ENCODE data around the gene MID1.

Gene MID1

GRCh38 chrX:10524578-10524977, 95.8 kb downstream of the MID1 start:
- no peak for DNase-seq

DNA sequence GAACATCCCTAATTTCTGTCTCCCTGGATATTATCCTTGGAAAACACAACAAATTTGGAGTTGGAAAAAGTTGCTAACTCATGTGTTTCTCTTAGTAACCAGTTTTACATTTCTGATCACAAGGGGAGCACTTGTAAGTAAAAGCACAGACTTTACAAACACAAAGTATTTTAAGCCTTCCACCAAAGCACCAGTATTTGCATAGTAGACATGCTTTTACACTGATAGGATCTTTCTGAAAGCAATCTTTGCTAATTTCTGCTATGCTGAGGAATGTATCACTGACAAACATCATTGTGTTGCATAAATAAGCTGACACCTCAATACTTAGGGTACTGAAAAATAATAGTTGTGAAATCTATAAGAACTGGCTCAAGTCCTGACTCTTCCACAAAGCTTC, 100.6 kb downstream of the MID1 start:
- no peak for DNase-seq

GRCh38 chrX:10519278-10519677, 101.1 kb downstream of the MID1 start:
- no peak for DNase-seq

DNA sequence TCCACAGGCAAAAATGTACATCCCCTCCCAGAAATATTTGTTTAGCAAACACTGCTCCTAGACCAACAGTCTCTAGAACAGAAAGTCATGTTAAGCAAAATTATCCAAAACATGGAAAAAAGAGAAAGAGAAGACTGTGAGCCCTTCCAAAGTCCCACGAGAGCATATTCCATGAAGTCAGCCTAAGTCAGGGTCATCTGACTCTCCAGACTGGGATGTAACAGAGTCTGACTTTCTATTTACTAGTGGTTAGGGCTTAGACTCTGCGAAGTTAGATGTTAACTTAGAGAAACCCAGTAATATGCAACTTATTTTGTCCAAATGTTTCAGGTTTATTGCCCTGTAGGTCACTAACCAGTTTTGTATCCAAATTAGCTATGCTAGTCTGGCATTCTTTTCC, 102.3 kb downstream of the MID1 start:
- DNase-seq, result no peak

- no peak for DNase-seq
Measured at GRCh38 chrX:10516781-10517322, 103.5 kb downstream of the MID1 start.

GRCh38 chrX:10514891-10515290, 105.5 kb downstream of the MID1 start:
- no peak for DNase-seq

- DNase-seq, result no peak
Measured at GRCh38 chrX:10513974-10514373, 106.4 kb downstream of the MID1 start.

- DNase-seq, result no peak
Measured at GRCh38 chrX:10512741-10513140, 107.6 kb downstream of the MID1 start.

- no peak for DNase-seq
Measured at GRCh38 chrX:10512258-10512657, 108.1 kb downstream of the MID1 start.

DNA sequence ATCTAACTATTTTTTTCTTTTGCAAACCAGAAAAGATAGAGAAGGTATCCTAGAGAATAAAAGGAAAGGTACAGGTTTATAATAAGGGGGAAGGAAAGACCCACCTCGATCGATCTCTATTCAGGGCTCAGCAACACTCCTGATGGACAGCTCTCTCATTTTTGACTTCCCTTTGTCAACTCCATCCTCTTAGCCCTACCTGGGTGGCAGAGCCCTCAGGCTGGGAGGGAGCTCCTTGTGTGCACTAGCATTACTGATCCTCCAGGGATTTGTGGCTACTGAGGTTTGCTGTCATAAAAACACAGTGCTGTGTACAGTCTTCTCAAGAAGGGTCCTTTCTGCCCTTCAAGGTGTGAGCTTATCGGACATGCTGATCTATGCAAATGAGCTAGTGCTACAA, 111.0 kb downstream of the MID1 start:
- DNase-seq, result no peak

GRCh38 chrX:10508891-10509290, 111.5 kb downstream of the MID1 start:
- no peak for DNase-seq

DNA sequence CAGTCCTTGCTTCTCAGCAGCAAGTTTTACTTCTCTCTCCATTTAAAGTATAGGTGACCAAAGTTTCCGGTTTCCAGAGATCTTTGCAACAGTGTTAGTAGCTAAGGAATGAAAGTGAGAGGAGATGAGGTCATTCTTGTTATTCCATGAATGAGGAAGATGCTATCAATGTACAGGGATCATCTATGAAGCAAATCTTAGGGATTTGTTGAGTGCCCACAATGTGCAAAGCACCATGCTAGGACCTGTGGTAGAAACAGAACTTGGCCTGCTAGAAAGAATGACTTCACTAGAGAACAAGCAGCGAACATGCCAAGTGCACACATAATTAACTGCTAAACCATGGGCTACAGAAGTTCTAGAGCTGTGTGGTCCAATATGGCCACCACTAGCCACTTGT, 112.5 kb downstream of the MID1 start:
- no peak for DNase-seq

DNA sequence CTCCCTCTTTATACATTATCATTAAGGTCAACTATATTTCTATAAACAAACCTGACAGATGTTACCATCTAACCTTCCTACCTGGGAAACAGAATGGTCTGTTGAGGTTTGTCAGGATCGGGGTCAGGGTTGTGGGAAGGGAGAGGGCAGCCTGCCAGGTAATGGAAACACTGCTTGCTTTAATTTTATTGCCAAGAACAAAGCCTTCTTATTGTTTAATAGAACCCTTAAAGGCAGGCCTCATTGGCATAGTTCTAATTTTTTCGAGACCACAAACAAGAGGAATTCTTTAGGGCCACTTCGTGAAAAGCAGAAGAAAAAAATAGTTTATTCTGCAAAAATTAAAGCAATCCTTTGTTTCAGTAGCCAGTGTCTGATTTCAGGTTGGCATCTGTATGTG, 113.2 kb downstream of the MID1 start:
- DNase-seq, result no peak

- no peak for DNase-seq
Measured at GRCh38 chrX:10506781-10507180, 113.6 kb downstream of the MID1 start.

DNA sequence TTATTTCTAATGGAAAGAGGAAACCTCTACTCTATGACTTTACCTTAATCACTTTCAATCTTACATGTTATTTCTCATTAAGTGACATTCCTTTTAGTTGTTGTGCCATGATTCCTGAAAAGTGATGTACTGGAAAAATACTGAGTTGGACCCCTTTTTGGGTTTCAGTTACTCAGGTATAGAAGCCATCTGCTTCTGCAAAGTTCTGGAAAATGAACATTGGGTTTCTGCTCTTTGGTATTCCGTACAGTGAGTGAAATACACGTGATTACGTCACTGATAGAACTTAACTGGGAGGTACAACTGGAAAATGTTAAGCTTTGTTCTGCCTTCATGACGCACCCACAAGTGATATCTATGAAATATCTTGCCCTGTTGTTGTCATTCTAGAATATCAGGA, 114.7 kb downstream of the MID1 start:
- DNase-seq, result no peak

DNA sequence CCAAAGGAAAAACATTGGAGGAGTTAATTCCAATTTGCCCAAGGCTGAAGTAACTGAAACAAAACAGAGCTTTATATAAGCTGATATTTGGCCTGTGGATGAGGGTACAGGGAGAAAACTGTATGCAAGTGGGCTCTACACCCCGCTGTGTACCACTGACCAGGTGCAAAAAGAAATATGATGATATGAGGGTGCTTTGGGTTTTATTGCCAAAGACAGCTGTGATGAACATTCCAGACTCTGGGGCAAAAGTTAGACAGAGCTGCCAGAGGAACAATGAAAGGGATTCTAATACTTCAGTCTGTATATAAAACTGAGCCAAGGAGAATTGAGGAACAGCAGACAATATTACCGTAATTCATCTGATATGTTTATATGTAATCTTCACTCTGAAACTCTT, 117.4 kb downstream of the MID1 start:
- DNase-seq, result no peak

- DNase-seq, result no peak
Measured at GRCh38 chrX:10501611-10502010, 118.8 kb downstream of the MID1 start.

- no peak for DNase-seq
Measured at GRCh38 chrX:10496345-10496965, 123.9 kb downstream of the MID1 start.

GRCh38 chrX:10495677-10496076, 124.7 kb downstream of the MID1 start:
- no peak for DNase-seq

DNA sequence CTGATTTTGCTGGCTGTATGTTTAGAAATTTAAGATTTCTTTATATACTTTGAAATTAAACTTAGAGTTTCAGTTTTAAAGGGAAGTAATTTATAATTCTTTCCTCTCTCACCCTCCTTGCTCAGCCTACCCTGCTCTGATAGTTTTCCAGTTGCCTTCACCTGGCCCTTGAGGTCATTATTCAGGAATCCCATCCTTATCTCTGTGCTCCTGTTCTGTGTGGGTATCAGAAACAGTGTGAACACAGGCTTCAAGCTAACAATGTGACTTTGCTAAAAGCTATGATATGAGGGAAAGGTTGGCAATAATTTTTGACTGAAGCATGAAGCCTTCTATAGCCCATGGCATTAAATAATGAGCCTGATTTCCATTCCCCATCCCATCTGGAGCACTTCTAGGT, 128.1 kb downstream of the MID1 start:
- no peak for DNase-seq

- DNase-seq, result no peak
Measured at GRCh38 chrX:10486373-10486772, 134.0 kb downstream of the MID1 start.

- no peak for DNase-seq
Measured at GRCh38 chrX:10485326-10485725, 135.1 kb downstream of the MID1 start.

DNA sequence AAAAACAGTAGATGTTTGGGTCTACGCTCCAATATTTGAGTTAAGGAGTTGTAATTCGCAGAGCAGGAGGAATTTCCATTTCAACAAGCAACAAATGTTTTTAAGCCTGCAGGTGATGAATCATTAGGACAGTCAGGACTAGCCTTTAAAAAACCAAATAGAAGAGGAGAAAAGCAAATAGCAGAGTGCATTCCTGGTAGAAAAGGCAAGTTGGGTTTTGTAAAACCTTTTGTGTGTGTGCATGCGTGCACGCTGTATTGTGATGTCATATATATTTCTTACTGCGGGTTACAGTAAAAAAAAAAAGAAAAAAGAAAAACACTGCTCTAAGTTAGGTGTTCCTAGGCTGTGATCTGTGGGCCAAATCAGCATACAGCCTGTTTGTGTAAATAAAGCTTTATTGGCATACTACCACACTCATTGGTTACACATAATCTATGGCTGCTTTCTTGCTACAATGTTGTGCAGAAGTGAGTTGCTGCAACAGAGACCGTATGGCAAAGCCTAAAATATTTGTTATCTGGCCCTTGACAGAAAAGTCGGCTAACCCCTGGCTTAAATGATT, 135.6 kb downstream of the MID1 start:
- no peak for DNase-seq

DNA sequence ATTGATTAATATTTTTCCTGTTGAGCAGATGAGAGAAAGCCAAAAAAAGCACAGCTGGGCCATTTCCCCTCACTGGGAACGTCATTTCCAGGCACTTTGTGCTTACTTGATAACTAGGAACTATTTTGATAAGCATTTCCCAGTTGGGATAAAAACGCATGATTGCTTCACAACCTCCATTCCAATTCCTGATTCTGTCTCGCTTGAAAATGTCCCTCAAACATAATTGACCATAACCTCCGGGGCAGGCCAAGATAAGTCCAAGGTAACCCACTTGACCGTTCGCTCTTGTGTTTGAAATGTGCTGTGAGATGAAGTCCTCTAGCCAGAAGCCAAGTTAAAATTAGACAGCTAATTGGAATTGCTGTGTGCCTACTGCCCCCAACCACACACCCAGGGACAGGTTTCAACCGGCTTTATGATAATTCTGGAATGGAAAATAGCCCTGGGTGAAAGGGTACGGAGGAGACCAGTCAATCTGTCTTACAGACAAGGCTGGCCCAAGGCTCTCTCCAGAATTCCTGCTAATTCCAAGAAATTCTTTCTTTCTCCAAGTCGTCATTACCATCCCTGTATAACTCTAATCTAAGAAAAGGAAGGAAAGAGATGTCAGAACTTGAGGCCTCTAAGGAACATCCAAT, 137.1 kb downstream of the MID1 start:
- no peak for DNase-seq

GRCh38 chrX:10482708-10483107, 137.7 kb downstream of the MID1 start:
- DNase-seq, result no peak

Data from activated CD4-positive, alpha-beta T cell treated with anti-CD3 and anti-CD28 coated beads, Interleukin-10, Interleukin-2, amounts not matched to agents 100 ng/mL and 50 ng/mL, durations not matched to agents 16 hours and 8 hours (primary cell).